SK-N-SH treated with all-trans-retinoic acid at 6 μM for 48 hours (cell line): Measurements from ENCODE around the gene DLAT.

Experiments
- ATAC-seq: fragments of 200-7000 bp; cut with Tn5 transposase; 3 replicates; pipeline ENCODE4 v1.9.1; 2020; ENCODE audit warnings: mild to moderate bottlenecking, moderate library complexity
- ARNTL ChIP-seq: fragments of 450-650 bp; formaldehyde crosslinking; IDR thresholded peaks from 2 replicates; pipeline ENCODE4 v1.5.0; 2020; ENCODE audit warnings: low read depth, mild to moderate bottlenecking, moderate library complexity, borderline replicate concordance
- CREB5 ChIP-seq: fragments of 250-450 bp; sonication (Bioruptor Pico); IDR thresholded peaks from 2 replicates; pipeline ENCODE4 v1.5.1; 2020; ENCODE audit warnings: low read depth, mild to moderate bottlenecking, moderate library complexity
- CSDC2 ChIP-seq: fragments of 250-450 bp; sonication (Bioruptor Pico); IDR thresholded peaks from 2 replicates; pipeline ENCODE4 v1.5.0; 2020; ENCODE audit warnings: mild to moderate bottlenecking, moderate library complexity
- GLIS3 ChIP-seq: fragments of 250-450 bp; sonication (Bioruptor Pico); IDR thresholded peaks from 2 replicates; pipeline ENCODE4 v1.5.0; 2020; ENCODE audit warnings: mild to moderate bottlenecking, moderate library complexity
- ISL1 ChIP-seq: fragments of 250-450 bp; sonication (Bioruptor Pico); IDR thresholded peaks from 2 replicates; pipeline ENCODE4 v2.1.2; 2022; ENCODE audit warnings: mild to moderate bottlenecking, moderate library complexity
- PATZ1 ChIP-seq: fragments of 250-450 bp; sonication (Bioruptor Pico); IDR thresholded peaks from 2 replicates; pipeline ENCODE4 v1.8.0; 2020; ENCODE audit warnings: mild to moderate bottlenecking, moderate library complexity, borderline replicate concordance
- POU6F1 ChIP-seq: fragments of 250-450 bp; sonication (Bioruptor Pico); IDR thresholded peaks from 2 replicates; pipeline ENCODE4 v1.8.0; 2021; ENCODE audit warnings: low read depth, mild to moderate bottlenecking, moderate library complexity, borderline replicate concordance
- PPARA ChIP-seq: fragments of 250-450 bp; sonication (Bioruptor Pico); IDR thresholded peaks from 2 replicates; pipeline ENCODE4 v1.5.0; 2020; ENCODE audit warnings: mild to moderate bottlenecking, borderline replicate concordance
- RARB ChIP-seq: fragments of 250-450 bp; sonication (Bioruptor Pico); IDR thresholded peaks from 2 replicates; pipeline ENCODE4 v1.8.0; 2021; ENCODE audit warnings: mild to moderate bottlenecking, moderate library complexity
- SNAI2 ChIP-seq: fragments of 250-450 bp; sonication (Bioruptor Pico); IDR thresholded peaks from 2 replicates; pipeline ENCODE4 v1.5.0; 2020; ENCODE audit warnings: mild to moderate bottlenecking, moderate library complexity
- TCF4 ChIP-seq: fragments of 250-450 bp; sonication (Bioruptor Pico); IDR thresholded peaks from 2 replicates; pipeline ENCODE4 v1.8.0; 2021; ENCODE audit warnings: mild to moderate bottlenecking, moderate library complexity, borderline replicate concordance
- TOX ChIP-seq: fragments of 250-450 bp; sonication (Bioruptor Pico); IDR thresholded peaks from 2 replicates; pipeline ENCODE4 v1.8.0; 2021; ENCODE audit warnings: mild to moderate bottlenecking, moderate library complexity, borderline replicate concordance
- TSHZ2 ChIP-seq: fragments of 250-450 bp; sonication (Bioruptor Pico); IDR thresholded peaks from 2 replicates; pipeline ENCODE4 v1.5.0; 2020; ENCODE audit warnings: mild to moderate bottlenecking, moderate library complexity
- ZC3H10 ChIP-seq: fragments of 250-450 bp; sonication (Bioruptor Pico); IDR thresholded peaks from 2 replicates; pipeline ENCODE4 v1.5.1; 2021; ENCODE audit warnings: mild to moderate bottlenecking, moderate library complexity
- ZFP3 ChIP-seq: fragments of 250-450 bp; sonication (Bioruptor Pico); IDR thresholded peaks from 2 replicates; pipeline ENCODE4 v1.5.0; 2020; ENCODE audit warnings: mild to moderate bottlenecking, moderate library complexity
- ZNF565 ChIP-seq: fragments of 450-650 bp; formaldehyde crosslinking; conservative IDR thresholded peaks from 2 replicates; pipeline ENCODE4 v1.5.0; 2020; ENCODE audit warnings: low read depth, mild to moderate bottlenecking, moderate library complexity
- ZNF8 ChIP-seq: fragments of 450-650 bp; formaldehyde crosslinking; IDR thresholded peaks from 2 replicates; pipeline ENCODE4 v1.5.0; 2020; ENCODE audit warnings: mild to moderate bottlenecking, moderate library complexity

Gene DLAT

GRCh38 chr11:112024773-112025678, at the start of gene DLAT:
TSS of gene DLAT (plus strand) at chr11:112025408. CDS start at chr11:112025473, 65 bp downstream.
- TF ChIP-seq POU6F1 (CRISPR knock-in tag) (0 out of 2 replicates have a peak, but pooled peaks have one; percentile 12), PATZ1 (CRISPR knock-in tag) (peak; percentile 21; the same call in 1 of the 2 replicates), TCF4 (no peak)
- ATAC-seq = peak; percentile 91

- TF ChIP-seq GLIS3 (CRISPR knock-in tag) (no peak), ZC3H10 (no peak), SNAI2 (no peak), ISL1 (CRISPR knock-in tag) (no peak), RARB (no peak), ARNTL (CRISPR knock-in tag) (no peak), TOX (CRISPR knock-in tag) (no peak), CSDC2 (CRISPR knock-in tag) (no peak), TCF4 (no peak), PPARA (CRISPR knock-in tag) (no peak), ZFP3 (CRISPR knock-in tag) (no peak), ZNF565 (CRISPR knock-in tag) (no peak), TSHZ2 (CRISPR knock-in tag) (no peak), PATZ1 (CRISPR knock-in tag) (no peak), CREB5 (CRISPR knock-in tag) (no peak)
- ATAC-seq = no peak
Measured at GRCh38 chr11:111976119-111976766, 49.0 kb upstream of the DLAT start.

GRCh38 chr11:111976767-111977145, 48.5 kb upstream of the DLAT start:
- TF ChIP-seq ZNF8 = no peak
- no peak for TF ChIP-seq ZC3H10
- no peak for TF ChIP-seq ARNTL (CRISPR knock-in tag)
- no peak for TF ChIP-seq RARB
- TF ChIP-seq TOX (CRISPR knock-in tag) = no peak
- no peak for TF ChIP-seq PATZ1 (CRISPR knock-in tag)
- no peak for ATAC-seq
